Epithelial cell of esophagus (primary cell): ENCODE measurements around the gene GIPC3.

Source experiments
- DNase-seq: peaks from one replicate; pipeline ENCODE4 v3.0.0; 2010; ENCODE audit warnings: low read depth
- H3K4me3 ChIP-seq: 2 replicates; pipeline ENCODE4 v1.5.1; 2011; ENCODE audit warnings: mild to moderate bottlenecking, low read length, control low read depth
- CTCF ChIP-seq: IDR thresholded peaks from 2 replicates; pipeline ENCODE4 v1.5.1; 2011; ENCODE audit warnings: low read depth, mild to moderate bottlenecking, low read length, control low read depth, inconsistent platforms; ENCODE audit not compliant: insufficient read depth; ENCODE audit errors: missing control alignments

GIPC3 gene

DNA sequence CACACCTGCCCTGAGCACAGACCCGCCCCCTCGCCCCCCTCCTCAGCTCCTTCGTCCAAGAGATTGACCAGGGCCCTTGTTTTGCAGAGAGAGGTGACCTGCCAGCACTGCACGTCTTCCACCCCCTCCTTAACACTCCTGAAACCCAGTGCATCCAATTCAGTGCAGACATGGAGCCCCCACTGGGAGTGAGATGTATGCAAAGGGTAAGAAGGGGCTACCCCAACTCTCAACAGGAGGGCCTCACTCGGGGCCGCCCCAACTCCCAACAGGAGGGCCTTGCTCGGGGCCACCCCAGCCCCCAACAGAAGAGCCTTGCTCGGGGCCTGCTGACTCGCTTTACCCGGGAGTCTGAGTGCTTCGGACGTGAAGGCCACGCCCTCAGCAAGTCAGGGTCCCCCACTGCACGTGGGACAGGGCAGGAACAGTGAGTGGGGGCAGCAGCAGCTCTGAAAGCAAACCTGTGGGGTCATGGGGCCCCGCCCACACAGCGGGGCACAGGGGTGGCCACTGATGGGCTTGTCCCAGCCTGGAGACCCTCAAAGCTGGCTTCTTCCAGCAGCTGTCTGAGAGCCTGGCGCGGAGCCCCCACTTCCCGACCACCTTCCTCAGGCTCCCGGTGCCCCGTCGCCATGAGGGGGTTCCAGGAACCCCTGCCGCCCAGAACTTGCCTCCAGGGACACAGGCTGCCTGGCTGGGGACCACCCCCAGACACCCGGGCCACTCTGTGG, 35.7 kb downstream of the GIPC3 start:
- DNase-seq, result no peak
- no peak overlapping the region for H3K4me3 ChIP-seq
- no peak for TF ChIP-seq CTCF

DNA sequence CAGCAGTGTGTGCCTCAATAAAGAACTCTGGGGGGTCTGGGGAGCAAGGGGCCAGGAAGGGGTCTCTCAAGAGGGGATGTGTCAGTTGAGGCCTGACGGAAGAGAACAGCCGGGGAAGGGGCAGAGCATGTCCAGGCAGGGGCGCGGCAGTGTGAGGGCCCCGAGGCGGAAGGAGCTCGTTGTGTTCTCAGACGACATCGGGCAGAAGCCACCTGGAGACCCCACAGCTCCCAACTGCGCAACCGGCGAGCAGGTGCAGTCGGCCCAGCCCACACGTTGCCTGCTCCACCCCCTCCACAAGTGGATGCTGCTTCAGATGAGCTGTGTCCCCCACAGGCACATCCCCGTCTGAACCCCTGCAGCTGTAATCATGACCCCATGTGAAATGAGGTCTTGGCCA, 36.4 kb downstream of the GIPC3 start:
- TF ChIP-seq CTCF, result no peak

GRCh38 chr19:3622224-3622623, 36.9 kb downstream of the GIPC3 start:
- no peak for DNase-seq
- no peak for TF ChIP-seq CTCF
- H3K4me3 ChIP-seq, result no peak overlapping the region

More for the DNA sequence above, 36.4 kb downstream of the GIPC3 start:
- DNase-seq, result no peak
- H3K4me3 ChIP-seq, result no peak overlapping the region

- no peak for DNase-seq
- no peak overlapping the region for H3K4me3 ChIP-seq
- no peak for TF ChIP-seq CTCF
These were observed 38.4 kb downstream of the GIPC3 start for GRCh38 chr19:3623716-3624115.

DNA sequence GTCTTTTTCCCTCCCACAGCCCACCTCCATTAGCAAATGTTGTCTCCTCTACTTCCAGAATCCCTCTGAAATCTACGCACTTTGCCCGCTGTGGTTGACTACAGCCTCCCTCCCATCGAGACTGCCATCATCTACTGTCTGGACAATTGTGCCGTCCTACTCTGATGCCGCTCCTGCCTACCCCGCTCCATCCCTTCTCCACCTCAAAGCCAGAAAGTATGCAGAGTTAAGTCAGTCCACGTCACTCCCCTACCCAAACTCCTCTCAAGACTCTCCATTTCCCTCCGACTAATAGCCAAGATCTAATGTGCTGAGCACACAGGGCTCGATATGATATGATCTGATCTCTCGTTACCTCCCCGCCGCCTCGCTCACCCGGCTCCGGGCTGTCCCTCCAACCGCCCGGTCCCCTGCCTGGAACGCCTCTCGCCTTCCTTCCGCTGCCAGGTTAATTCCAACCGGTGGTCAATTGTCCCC, 40.8 kb downstream of the GIPC3 start:
- peak; percentile 12 for DNase-seq
- peak overlapping the region; percentile 96 for H3K4me3 ChIP-seq
- TF ChIP-seq CTCF, result no peak

DNA sequence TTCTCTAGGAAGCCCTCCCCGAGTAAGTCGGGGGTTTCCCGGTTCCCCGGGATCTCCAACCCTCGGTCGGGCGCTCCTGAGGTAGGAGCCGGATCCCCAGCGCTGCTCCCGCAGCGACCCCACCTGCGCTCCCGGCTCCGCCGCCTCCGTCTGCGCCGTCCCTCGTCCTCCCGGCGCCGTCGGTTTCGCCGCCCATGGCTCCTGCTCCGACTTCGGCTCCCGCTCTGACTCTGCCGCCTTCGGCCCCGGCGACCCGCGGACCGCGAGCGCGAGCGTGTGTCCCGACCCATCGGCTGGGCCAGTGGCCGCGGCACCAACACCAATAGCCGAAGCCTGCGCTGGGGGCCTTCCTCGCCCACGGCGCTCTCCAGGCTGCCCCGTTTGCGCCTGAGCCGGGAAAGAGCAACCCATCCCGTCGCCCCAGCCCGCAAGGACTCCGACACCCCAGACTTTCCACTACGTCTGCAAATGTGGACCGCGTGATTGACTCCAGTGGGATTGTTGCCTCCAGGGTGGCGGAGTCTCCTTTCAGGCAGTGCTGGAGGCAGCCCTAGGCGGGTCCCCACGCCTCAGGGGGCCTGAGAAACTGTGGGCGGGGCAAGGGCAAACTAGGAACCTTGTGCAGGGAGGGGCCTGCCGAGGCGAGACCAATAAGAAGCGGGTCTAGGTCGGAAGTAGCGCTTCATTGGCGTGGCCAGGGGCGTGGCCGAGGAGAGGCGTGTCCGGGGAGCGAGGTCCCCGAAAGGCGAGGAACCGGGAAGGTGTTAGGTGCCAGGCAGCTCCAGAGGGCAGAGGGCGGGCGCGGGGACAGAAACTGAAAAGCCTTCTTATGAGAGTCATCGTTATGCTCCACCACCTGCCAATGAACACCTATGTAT, 41.4 kb downstream of the GIPC3 start, which contains the start of gene CACTIN:
Gene CACTIN, minus strand, starts transcription at position 318 of the 878 bp plus-strand sequence. Its CDS starts 28 bp downstream, at position 290.
- DNase-seq, result peak; percentile 98
- peak within 1 kb of the TSS; percentile 96 for H3K4me3 ChIP-seq
- no peak for TF ChIP-seq CTCF
